ENCODE measurements around the gene DTWD1. TPM values are rescaled to one million over a fixed set of nuclear protein-coding genes. Genes with fewer than 3 reads are reported as not detected.

DTWD1 gene
- total RNA-seq, 1 donor from 2014 or later = 29.3 TPM

DNA sequence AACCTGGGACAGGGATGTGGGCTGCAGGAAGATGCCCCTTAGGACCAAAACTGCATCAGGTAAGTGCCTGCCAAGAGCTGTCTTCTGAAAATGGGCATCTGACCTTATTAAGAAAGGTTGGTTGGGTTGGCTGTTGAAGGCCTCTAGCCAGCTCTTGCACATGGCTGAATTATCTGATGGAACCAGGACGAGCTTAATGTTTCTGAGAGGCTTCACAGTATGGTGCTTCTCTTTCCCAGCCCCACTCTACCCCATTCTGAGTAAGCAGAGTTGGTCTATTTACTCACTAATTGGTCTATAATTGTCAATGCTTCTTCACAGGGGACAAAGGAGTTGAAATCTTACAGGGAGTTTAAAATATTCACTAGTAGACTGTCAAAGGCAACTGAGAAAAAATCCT, 48.4 kb downstream of the DTWD1 start:
- no peak overlapping the region for H3K4me3 ChIP-seq
- ATAC-seq (no peak), DNase-seq (no peak)
- H3K27me3 ChIP-seq = no peaks in the 10 kb centered on the region
- no peak overlapping the region for H3K27ac ChIP-seq
- intact Hi-C loops (cut with DNase I) = no loop called here
- TF ChIP-seq, protein P1, sequence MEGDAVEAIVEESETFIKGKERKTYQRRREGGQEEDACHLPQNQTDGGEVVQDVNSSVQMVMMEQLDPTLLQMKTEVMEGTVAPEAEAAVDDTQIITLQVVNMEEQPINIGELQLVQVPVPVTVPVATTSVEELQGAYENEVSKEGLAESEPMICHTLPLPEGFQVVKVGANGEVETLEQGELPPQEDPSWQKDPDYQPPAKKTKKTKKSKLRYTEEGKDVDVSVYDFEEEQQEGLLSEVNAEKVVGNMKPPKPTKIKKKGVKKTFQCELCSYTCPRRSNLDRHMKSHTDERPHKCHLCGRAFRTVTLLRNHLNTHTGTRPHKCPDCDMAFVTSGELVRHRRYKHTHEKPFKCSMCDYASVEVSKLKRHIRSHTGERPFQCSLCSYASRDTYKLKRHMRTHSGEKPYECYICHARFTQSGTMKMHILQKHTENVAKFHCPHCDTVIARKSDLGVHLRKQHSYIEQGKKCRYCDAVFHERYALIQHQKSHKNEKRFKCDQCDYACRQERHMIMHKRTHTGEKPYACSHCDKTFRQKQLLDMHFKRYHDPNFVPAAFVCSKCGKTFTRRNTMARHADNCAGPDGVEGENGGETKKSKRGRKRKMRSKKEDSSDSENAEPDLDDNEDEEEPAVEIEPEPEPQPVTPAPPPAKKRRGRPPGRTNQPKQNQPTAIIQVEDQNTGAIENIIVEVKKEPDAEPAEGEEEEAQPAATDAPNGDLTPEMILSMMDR (IDR thresholded peaks at IDR 0.05) = no peak
- no peaks in the 10 kb centered on the region for H3K9me3 ChIP-seq
- no peaks in the 10 kb centered on the region for H3K4me1 ChIP-seq
- no peaks in the 10 kb centered on the region for H3K36me3 ChIP-seq

GRCh38 chr15:49673861-49674260, 53.0 kb downstream of the DTWD1 start:
- Histone ChIP-seq H3K4me1 (no peaks in the 10 kb centered on the region), H3K4me3 (no peak overlapping the region), H3K27ac (no peak overlapping the region), H3K9me3 (no peaks in the 10 kb centered on the region), H3K36me3 (no peaks in the 10 kb centered on the region), H3K27me3 (no peaks in the 10 kb centered on the region)
- ATAC-seq (no peak), DNase-seq (no peak)
- TF ChIP-seq, protein P1 (IDR thresholded peaks at IDR 0.05) = no peak
- intact Hi-C loops (cut with DNase I) = no loop called here

DNA sequence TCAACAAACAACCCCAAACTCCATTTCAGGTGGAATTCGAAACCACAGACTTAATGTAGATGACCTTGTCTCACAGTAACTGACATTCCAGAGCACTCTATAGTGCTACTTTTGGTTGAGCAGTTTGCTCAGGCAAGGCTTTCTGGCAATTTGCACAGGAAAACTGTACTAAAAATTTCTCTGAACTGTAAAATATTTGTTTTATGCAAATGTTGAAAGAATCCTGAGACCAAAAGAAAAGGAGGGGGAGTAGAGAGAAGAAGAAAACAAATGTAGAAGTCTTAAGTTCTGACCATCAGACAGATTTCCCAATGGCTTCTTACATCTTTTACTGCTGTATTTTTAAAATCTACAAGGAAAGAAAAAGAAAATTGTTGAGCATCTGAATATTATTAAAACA, 53.5 kb downstream of the DTWD1 start:
- no peaks in the 10 kb centered on the region for H3K27me3 ChIP-seq
- no peak overlapping the region for H3K27ac ChIP-seq
- no peak for ATAC-seq
- no peaks in the 10 kb centered on the region for H3K36me3 ChIP-seq
- TF ChIP-seq, protein P1 (IDR thresholded peaks at IDR 0.05) = no peak
- H3K4me3 ChIP-seq = no peak overlapping the region
- no peaks in the 10 kb centered on the region for H3K4me1 ChIP-seq
- no peaks in the 10 kb centered on the region for H3K9me3 ChIP-seq
- intact Hi-C loops (cut with DNase I) = no loop called here
- DNase-seq = no peak

GRCh38 chr15:49675041-49675440, 54.2 kb downstream of the DTWD1 start:
- Histone ChIP-seq H3K4me1 (no peaks in the 10 kb centered on the region), H3K27ac (no peak overlapping the region), H3K9me3 (no peaks in the 10 kb centered on the region), H3K36me3 (no peaks in the 10 kb centered on the region), H3K4me3 (no peak overlapping the region), H3K27me3 (no peaks in the 10 kb centered on the region)
- intact Hi-C loops (cut with DNase I) = no loop called here
- TF ChIP-seq, protein P1 (IDR thresholded peaks at IDR 0.05) = no peak
- ATAC-seq (no peak), DNase-seq (no peak)

DNA sequence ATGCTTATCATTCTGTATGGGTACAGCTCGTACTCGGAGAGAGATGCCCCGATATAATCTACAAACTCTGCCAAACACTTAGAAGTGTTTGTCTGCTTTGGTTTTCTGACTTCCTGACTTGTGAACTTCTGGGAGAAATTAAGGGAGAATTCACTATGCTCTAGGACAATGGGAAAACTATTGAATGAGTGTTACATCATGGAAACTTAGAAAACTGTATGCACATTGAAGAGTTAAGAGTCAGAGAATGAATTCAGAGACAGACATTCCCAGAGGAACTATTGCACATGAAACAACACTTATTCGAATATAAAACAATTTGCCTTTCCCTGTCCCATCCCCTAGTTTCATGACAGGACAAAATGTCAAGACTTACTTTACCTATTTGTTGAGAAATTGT, 57.8 kb downstream of the DTWD1 start:
- Histone ChIP-seq H3K27me3 (no peaks in the 10 kb centered on the region), H3K27ac (no peak overlapping the region), H3K36me3 (no peaks in the 10 kb centered on the region), H3K9me3 (no peaks in the 10 kb centered on the region), H3K4me1 (no peaks in the 10 kb centered on the region), H3K4me3 (no peak overlapping the region)
- TF ChIP-seq, protein P1 (IDR thresholded peaks at IDR 0.05) = no peak
- no peak for DNase-seq
- intact Hi-C loops (cut with DNase I) = no loop called here
- no peak for ATAC-seq

- intact Hi-C loops (cut with DNase I) = no loop called here
- Histone ChIP-seq H3K4me1 (no peaks in the 10 kb centered on the region), H3K9me3 (no peaks in the 10 kb centered on the region), H3K27me3 (no peaks in the 10 kb centered on the region), H3K27ac (no peak overlapping the region), H3K4me3 (no peak overlapping the region), H3K36me3 (no peaks in the 10 kb centered on the region)
- DNase-seq = no peak
- TF ChIP-seq, protein P1 (IDR thresholded peaks at IDR 0.05) = no peak
- no peak for ATAC-seq
These were observed 65.8 kb downstream of the DTWD1 start for GRCh38 chr15:49686599-49686998.
